Measurements from ENCODE around the gene XRCC6. TPM values are rescaled to one million over a fixed set of nuclear protein-coding genes. Genes with fewer than 3 reads are reported as not detected.
A peak's percentile ranks its signal among the peaks of the same experiment; 100 is the strongest.
"Not testable (repeated sequence)": the region's sequence is repeated elsewhere in the genome, so short reads cannot be mapped to it uniquely, and the experiment has no call there.

XRCC6 gene
- total RNA-seq, 4 donors from 2014 or later, result 119 to 151 (median 127) TPM

DNA sequence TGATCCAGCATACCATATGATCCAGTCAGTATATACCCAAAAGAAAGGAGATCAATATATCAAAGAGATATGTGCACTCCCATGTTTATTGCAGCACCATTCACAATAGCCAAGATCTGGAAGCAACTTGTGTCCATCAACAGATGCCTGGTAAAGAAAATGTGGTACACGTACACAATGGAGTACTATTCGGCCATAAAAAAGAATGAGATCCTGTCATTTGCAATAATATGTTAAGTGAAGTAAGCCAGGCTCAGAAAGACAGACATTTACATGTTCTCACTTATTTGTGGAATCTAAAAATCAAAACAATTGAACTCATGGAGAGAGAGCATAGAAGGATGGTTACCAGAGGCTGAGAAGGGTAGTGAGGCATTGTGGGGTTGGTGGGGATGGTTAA, 40.6 kb downstream of the XRCC6 start:
- H3K4me3 ChIP-seq, result no peak overlapping the region
- H3K27me3 ChIP-seq, result no peaks in the 10 kb centered on the region
- no peak overlapping the region for H3K27ac ChIP-seq
- no peak for DNase-seq
- H3K9me3 ChIP-seq, result no peaks in the 10 kb centered on the region
- peaks cover 0 to 87% (median 0%) of the 10 kb centered on the region in 3 donors for H3K36me3 ChIP-seq
- H3K4me1 ChIP-seq, result no peaks in the 10 kb centered on the region
- TF ChIP-seq POLR2A (IDR thresholded peaks at IDR 0.05), result no peak
- TF ChIP-seq, protein P1, sequence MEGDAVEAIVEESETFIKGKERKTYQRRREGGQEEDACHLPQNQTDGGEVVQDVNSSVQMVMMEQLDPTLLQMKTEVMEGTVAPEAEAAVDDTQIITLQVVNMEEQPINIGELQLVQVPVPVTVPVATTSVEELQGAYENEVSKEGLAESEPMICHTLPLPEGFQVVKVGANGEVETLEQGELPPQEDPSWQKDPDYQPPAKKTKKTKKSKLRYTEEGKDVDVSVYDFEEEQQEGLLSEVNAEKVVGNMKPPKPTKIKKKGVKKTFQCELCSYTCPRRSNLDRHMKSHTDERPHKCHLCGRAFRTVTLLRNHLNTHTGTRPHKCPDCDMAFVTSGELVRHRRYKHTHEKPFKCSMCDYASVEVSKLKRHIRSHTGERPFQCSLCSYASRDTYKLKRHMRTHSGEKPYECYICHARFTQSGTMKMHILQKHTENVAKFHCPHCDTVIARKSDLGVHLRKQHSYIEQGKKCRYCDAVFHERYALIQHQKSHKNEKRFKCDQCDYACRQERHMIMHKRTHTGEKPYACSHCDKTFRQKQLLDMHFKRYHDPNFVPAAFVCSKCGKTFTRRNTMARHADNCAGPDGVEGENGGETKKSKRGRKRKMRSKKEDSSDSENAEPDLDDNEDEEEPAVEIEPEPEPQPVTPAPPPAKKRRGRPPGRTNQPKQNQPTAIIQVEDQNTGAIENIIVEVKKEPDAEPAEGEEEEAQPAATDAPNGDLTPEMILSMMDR (IDR thresholded peaks at IDR 0.05), result no peak

DNA sequence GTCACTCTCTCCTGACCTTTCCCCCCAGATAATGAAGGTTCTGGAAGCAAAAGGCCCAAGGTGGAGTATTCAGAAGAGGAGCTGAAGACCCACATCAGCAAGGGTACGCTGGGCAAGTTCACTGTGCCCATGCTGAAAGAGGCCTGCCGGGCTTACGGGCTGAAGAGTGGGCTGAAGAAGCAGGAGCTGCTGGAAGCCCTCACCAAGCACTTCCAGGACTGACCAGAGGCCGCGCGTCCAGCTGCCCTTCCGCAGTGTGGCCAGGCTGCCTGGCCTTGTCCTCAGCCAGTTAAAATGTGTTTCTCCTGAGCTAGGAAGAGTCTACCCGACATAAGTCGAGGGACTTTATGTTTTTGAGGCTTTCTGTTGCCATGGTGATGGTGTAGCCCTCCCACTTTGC, 42.5 kb downstream of the XRCC6 start:
- H3K4me3 ChIP-seq, H3K27me3 ChIP-seq, H3K9me3 ChIP-seq, H3K4me1 ChIP-seq, DNase-seq, H3K27ac ChIP-seq: not testable (repeated sequence)
- H3K36me3 ChIP-seq, result peaks cover 0 to 68% (median 0%) of the 10 kb centered on the region in 3 donors

DNA sequence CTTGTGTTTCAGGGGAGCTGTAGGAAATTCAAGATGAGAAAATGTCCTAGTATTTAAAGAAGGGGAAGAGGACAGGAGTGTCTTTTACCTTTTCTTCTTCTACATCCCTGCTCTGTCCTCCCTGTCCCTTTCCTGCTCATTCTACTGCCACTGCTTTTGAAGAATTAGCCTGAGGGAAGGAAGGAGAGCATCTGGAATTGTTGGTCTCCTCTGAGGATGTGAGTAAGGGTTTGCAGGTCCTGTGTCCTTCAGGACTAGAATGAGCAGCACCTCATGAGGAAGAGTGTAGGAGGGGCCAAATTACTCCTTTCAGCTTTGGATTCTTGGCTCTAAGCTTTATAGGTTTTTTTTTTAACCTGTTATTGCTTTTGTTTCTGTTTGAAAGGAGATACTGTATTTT, 43.4 kb downstream of the XRCC6 start:
- no peak overlapping the region for H3K4me3 ChIP-seq
- no peak overlapping the region for H3K27ac ChIP-seq
- TF ChIP-seq POLR2A (IDR thresholded peaks at IDR 0.05), result no peak
- TF ChIP-seq, protein P1 (IDR thresholded peaks at IDR 0.05), result no peak
- no peaks in the 10 kb centered on the region for H3K4me1 ChIP-seq
- peaks cover 0 to 59% (median 0%) of the 10 kb centered on the region in 3 donors for H3K36me3 ChIP-seq
- DNase-seq, result no peak
- no peaks in the 10 kb centered on the region for H3K27me3 ChIP-seq
- no peaks in the 10 kb centered on the region for H3K9me3 ChIP-seq

DNA sequence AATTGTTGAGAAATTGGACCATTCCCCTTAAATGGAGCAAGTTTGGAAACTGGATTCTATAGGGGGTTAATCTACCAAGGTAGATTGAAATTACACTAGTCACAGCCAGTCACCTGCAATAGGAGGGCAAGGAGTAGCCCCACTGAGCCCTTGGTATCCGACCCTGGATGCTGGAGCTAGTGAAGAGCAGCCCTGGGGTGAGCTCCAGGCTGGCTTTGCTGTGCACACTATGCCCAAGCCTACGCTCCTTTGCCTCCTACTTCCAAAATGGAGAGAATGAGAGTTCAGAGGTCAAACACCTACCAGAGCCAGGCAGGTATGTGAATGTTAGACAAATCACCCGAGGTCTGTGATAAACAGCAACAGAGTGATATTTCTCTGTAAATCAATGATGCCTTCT, 43.9 kb downstream of the XRCC6 start:
- no peak for TF ChIP-seq POLR2A (IDR thresholded peaks at IDR 0.05)
- TF ChIP-seq, protein P1 (IDR thresholded peaks at IDR 0.05), result no peak
- no peak overlapping the region for H3K27ac ChIP-seq
- no peaks in the 10 kb centered on the region for H3K4me1 ChIP-seq
- peaks cover 0 to 54% (median 0%) of the 10 kb centered on the region in 3 donors for H3K36me3 ChIP-seq
- no peaks in the 10 kb centered on the region for H3K9me3 ChIP-seq
- DNase-seq, result no peak
- H3K4me3 ChIP-seq, result no peak overlapping the region
- H3K27me3 ChIP-seq, result no peaks in the 10 kb centered on the region

DNA sequence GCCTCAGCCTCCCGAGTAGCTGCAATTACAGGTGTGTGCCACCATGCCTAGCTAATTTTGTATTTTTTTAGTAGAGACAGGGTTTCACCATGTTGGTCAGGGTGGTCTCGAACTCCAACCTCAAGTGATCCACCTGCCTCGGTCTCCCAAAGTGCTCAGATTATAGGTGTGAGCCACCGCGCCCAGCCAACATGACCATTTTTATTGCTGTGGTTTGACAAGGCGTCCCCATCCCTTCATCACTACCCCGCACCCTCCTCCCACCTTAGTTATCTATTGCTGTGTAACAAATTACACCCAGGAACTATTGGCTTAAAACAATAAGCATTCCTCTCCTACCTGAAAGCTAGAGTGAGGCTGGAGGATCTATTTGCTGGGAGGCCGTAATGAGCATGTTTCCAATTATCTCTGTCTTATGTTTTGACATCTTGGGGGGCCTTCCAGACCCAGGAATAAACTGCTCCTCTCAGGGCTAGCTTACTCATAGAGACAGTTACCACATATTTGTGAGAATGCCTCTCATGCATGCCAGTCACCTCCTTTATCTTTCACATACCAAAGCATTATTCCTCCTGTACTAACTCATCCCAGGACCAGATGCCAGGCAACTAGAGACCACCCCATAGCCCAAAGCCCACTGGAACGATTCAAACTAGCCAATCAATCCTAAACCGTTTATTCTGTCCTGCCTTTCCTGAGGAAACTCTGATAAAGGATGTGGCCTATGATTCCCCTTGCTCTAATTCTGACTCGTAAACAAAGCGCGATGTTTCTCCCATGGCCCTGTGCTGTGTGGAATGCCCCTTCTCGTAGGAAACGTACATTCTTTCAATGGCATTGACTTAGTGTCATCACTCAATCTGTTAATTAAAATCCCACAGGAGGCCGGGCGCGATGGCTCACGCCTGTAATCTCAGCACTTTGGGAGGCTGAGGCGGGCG, 48.1 kb downstream of the XRCC6 start:
- no peak for TF ChIP-seq POLR2A (IDR thresholded peaks at IDR 0.05)
- TF ChIP-seq, protein P1 (IDR thresholded peaks at IDR 0.05), result no peak
- peaks cover 0 to 28% (median 0%) of the 10 kb centered on the region in 3 donors for H3K36me3 ChIP-seq
- no peak overlapping the region for H3K27ac ChIP-seq
- H3K9me3 ChIP-seq, result no peaks in the 10 kb centered on the region
- no peaks in the 10 kb centered on the region for H3K27me3 ChIP-seq
- H3K4me1 ChIP-seq, result no peaks in the 10 kb centered on the region
- DNase-seq, result peak in 2 of 3 donors; percentile 3 to 43
- no peak overlapping the region for H3K4me3 ChIP-seq

DNA sequence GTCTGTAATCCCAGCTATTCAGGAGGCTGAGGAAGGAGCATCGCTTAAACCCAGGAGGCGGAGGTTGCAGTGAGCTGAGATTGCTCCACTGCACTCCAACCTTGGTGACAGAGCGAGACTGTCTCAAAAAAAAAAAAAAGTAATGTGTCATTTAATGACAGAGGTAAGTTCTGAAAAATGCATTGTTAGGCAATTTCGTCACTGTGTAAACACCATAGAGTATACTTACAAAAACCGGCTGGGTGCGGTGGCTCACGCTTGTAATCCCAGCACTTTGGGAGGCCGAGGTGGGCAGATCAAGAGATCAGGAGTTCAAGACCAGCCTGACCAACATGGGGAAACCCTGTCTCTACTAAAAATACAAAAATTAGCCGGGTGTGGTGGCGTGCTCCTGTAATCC, 51.0 kb downstream of the XRCC6 start:
- not testable (repeated sequence) for H3K27ac ChIP-seq, H3K4me3 ChIP-seq, H3K27me3 ChIP-seq, H3K9me3 ChIP-seq, H3K4me1 ChIP-seq, DNase-seq
- H3K36me3 ChIP-seq, result peaks cover 0 to 26% (median 0%) of the 10 kb centered on the region in 3 donors

Data from Peyer's patch (tissue), 4 donors.